Lower lobe of right lung (tissue), 2 donors: ENCODE data around the gene SEPTIN1. TPM values are rescaled to one million over a fixed set of nuclear protein-coding genes. Genes with fewer than 3 reads are reported as not detected.

Experiments used
- ATAC-seq, 2 donors: fragments of 200-7000 bp; cut with Tn5 transposase; one replicate each; pipeline ENCODE4 v1.9.1; 2020 to 2022; ENCODE audit warnings: mild to moderate bottlenecking in 2 of 2, moderate library complexity in 2 of 2
- DNase-seq: peaks from one replicate; pipeline ENCODE4 v3.0.0-alpha.2; 2020
- H3K27ac ChIP-seq: fragments of 200-600 bp; one replicate; pipeline ENCODE4 v1.8.0; 2022
- H3K27me3 ChIP-seq: fragments of 200-600 bp; one replicate; pipeline ENCODE4 v1.8.0; 2022; ENCODE audit warnings: low read depth
- H3K36me3 ChIP-seq: fragments of 200-600 bp; one replicate; pipeline ENCODE4 v1.8.0; 2022; ENCODE audit warnings: mild to moderate bottlenecking
- H3K4me1 ChIP-seq: fragments of 200-600 bp; one replicate; pipeline ENCODE4 v1.8.0; 2022
- H3K4me3 ChIP-seq: fragments of 200-600 bp; one replicate; pipeline ENCODE4 v1.8.0; 2022; ENCODE audit warnings: mild to moderate bottlenecking
- H3K9me3 ChIP-seq: fragments of 200-600 bp; one replicate; pipeline ENCODE4 v1.8.0; 2022
- CTCF ChIP-seq: fragments of 200-600 bp; IDR thresholded peaks from one replicate; pipeline ENCODE4 v1.8.0; 2022; ENCODE audit warnings: antibody characterized with exemption, mild to moderate bottlenecking
- intact Hi-C: fragments of 100-400 bp; cut with DNase I; formaldehyde crosslinking; loops from one replicate; pipeline ENCODE4 v1.11.0; 2022
- total RNA-seq: library from RNA; stranded (reverse); fragmentation: NEBNext Ultra II Directional; extraction: Animal tissue kit (Norgen Biotek cat#: 25700); gene quantifications from one replicate; pipeline ENCODE4 v1.2.1, GENCODE V29; 2021
- donor health status: DM: no; HTN: yes; CAD: no; lungs with severe emphysema.

SEPTIN1 gene
- total RNA-seq, 1 donor from 2014 or later = 6.0 TPM

GRCh38 chr16:30356401-30357084 is 25.8 kb downstream of the SEPTIN1 start:
- no peaks in the 10 kb centered on the region for H3K9me3 ChIP-seq
- DNase-seq = peak; percentile 45
- H3K27ac ChIP-seq = peak overlapping the region; percentile 96
- peaks cover 42% of the 10 kb centered on the region for H3K4me1 ChIP-seq
- intact Hi-C loops = no loop called here
- peaks cover 63% of the 10 kb centered on the region for H3K36me3 ChIP-seq
- TF ChIP-seq CTCF = no peak
- peak overlapping the region; percentile 96 for H3K4me3 ChIP-seq
- no peak for ATAC-seq
- no peaks in the 10 kb centered on the region for H3K27me3 ChIP-seq

DNA sequence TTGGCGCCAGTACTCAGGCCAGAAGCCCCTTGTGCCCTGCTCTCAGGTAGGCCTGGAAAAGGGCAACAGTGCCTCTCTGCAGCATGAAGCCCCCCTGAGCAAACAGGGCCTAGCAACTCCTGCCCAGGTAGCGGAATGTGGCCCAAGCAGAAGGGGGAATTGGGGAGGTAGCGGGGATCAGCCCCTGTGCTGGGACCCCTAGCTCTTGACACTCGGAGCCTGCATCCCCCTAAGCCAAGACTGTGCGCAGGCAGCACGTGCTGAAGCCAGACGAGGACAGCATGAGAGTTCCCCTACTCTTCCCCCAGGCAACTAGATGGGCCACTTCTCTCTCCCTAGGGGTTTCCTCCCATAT is 26.4 kb downstream of the SEPTIN1 start:
- Histone ChIP-seq H3K27me3 (no peaks in the 10 kb centered on the region), H3K4me3 (peak overlapping the region; percentile 96), H3K36me3 (peaks cover 66% of the 10 kb centered on the region), H3K27ac (peak overlapping the region; percentile 96), H3K4me1 (peaks cover 44% of the 10 kb centered on the region), H3K9me3 (no peaks in the 10 kb centered on the region)
- intact Hi-C loops = no loop called here
- ATAC-seq = no peak
- TF ChIP-seq CTCF = no peak
- DNase-seq = no peak

GRCh38 chr16:30355144-30355953 is 27.0 kb downstream of the SEPTIN1 start, which contains the start of gene CD2BP2:
Gene CD2BP2, minus strand, starts transcription at chr16:30355308. Its CDS starts 627 bp downstream, at chr16:30354681.
- intact Hi-C loops = no loop called here

DNA sequence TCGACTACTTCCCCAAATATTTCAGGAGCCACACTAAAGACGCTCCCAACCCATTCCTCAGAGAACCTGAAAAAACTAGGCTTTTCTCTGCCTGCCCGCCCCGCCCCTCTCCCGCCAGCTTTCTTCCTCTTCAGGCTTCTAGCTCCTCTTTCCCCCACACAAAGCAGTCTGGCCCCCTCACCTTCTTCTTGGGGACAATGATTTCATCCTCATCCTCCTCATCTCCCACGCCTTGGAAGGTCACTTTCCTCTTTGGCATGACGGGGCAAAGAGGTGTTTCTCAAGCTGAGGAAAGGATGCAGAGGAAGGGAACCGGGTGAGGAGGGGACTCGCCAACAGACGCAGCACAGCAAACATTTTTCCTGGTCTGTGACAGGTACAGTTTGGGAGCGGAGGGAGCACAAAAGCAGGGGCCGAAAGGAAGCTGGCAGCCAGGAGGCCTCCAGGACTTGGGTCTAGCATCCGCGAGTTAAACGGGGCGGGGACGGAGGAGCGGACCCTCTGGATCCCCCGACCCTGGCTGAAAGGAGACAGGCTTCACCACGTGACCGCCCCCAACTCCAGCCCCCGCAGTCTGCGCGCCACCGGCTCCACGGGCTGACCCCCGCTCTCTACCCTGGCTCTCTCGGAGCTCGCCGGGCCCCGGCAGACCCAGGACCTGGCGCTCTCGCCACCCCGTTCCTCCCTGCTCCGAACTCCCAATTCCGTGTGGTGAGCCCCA is 27.8 kb downstream of the SEPTIN1 start:
- intact Hi-C loops = no loop called here
- Histone ChIP-seq H3K9me3 (no peaks in the 10 kb centered on the region), H3K4me1 (peaks cover 44% of the 10 kb centered on the region), H3K27ac (peak overlapping the region; percentile 96), H3K27me3 (no peaks in the 10 kb centered on the region), H3K4me3 (peak overlapping the region; percentile 96), H3K36me3 (peaks cover 67% of the 10 kb centered on the region)
- peak; percentile 63 for DNase-seq
- no peak for TF ChIP-seq CTCF
- ATAC-seq = peak; percentile 45 to 52

More at GRCh38 chr16:30355144-30355953, 27.0 kb downstream of the SEPTIN1 start, which contains the start of gene CD2BP2:
- peak within 1 kb of the TSS; percentile 96 for H3K27ac ChIP-seq
- DNase-seq (peak; percentile 97), ATAC-seq (peak; percentile 94 to 95)
- H3K4me1 ChIP-seq = peaks cover 44% of the 10 kb centered on the region
- TF ChIP-seq CTCF = no peak
- peaks cover 67% of the 10 kb centered on the region for H3K36me3 ChIP-seq
- H3K27me3 ChIP-seq = no peaks in the 10 kb centered on the region
- H3K4me3 ChIP-seq = peak within 1 kb of the TSS; percentile 96
- no peaks in the 10 kb centered on the region for H3K9me3 ChIP-seq

- H3K9me3 ChIP-seq = no peaks in the 10 kb centered on the region
- DNase-seq (peak; percentile 45), ATAC-seq (no peak)
- peak overlapping the region; percentile 96 for H3K4me3 ChIP-seq
- H3K27ac ChIP-seq = no peak overlapping the region
- intact Hi-C loops = no loop called here
- peaks cover 57% of the 10 kb centered on the region for H3K36me3 ChIP-seq
- TF ChIP-seq CTCF = no peak
- no peaks in the 10 kb centered on the region for H3K27me3 ChIP-seq
- peaks cover 44% of the 10 kb centered on the region for H3K4me1 ChIP-seq
These were observed 28.8 kb downstream of the SEPTIN1 start for GRCh38 chr16:30353438-30354129.
